Brain pericyte (primary cell): ENCODE results near the gene NME8.

Source experiments
- DNase-seq: peaks from one replicate; pipeline ENCODE4 v3.0.0-alpha.2; 2012; ENCODE audit warnings: low read depth, low spot score

The NME8 gene

GRCh38 chr7:37932543-37932942 is 84.1 kb downstream of the NME8 start:
- DNase-seq: no peak

GRCh38 chr7:37933018-37933566 is 84.7 kb downstream of the NME8 start:
- DNase-seq: no peak

GRCh38 chr7:37942934-37943610 is 94.7 kb downstream of the NME8 start:
- peak; percentile 71 for DNase-seq

GRCh38 chr7:37943905-37944736 is 95.7 kb downstream of the NME8 start:
- no peak for DNase-seq

- no peak for DNase-seq
Observed at GRCh38 chr7:37944737-37945054, 96.3 kb downstream of the NME8 start.

GRCh38 chr7:37945336-37945735 is 96.9 kb downstream of the NME8 start:
- DNase-seq: no peak

GRCh38 chr7:37947138-37947940 is 98.9 kb downstream of the NME8 start:
- no peak for DNase-seq

GRCh38 chr7:37947941-37948210 is 99.5 kb downstream of the NME8 start:
- DNase-seq: no peak
